IMR-90 (cell line): ENCODE measurements around the gene DCC. TPM values are rescaled to one million over a fixed set of nuclear protein-coding genes. Genes with fewer than 3 reads are reported as not detected.

Source experiments
- ATAC-seq: fragments of 200-7000 bp; cut with Tn5 transposase; 2 replicates; pipeline ENCODE4 v1.9.1; 2020; ENCODE audit warnings: low read depth, mild to moderate bottlenecking, moderate library complexity
- BruUV-seq: library from RNA; stranded (reverse); fragments of 400-500 nt; replicated peaks from 2 replicates; lab custom pipeline; 2021; lab: Mats Ljungman, UMichigan
- CTCF ChIA-PET: fragments of 300-600 bp; formaldehyde crosslinking; extraction: SDS; loops from one replicate; lab custom pipeline; 2021; ENCODE audit warnings: antibody characterized with exemption; lab: Yijun Ruan, JAX
- POLR2A ChIA-PET: fragments of 300-600 bp; sonication (Branson Sonifier 250); formaldehyde crosslinking; loops from one replicate; lab custom pipeline; 2022; ENCODE audit warnings: antibody characterized with exemption; ENCODE audit not compliant: unreplicated experiment; lab: Charles Lee
- DNase-seq: peaks from one replicate; pipeline ENCODE4 v3.0.0; 2013
- H2AFZ ChIP-seq: replicated peaks from 2 replicates; pipeline ENCODE3; 2013; ENCODE audit warnings: low read length, mild to moderate bottlenecking; ENCODE audit not compliant: poor library complexity
- H2AK5ac ChIP-seq: 2 replicates; pipeline ENCODE4 v1.6.1; 2013; ENCODE audit warnings: low read depth, low read length, inconsistent platforms
- H2AK9ac ChIP-seq: replicated peaks from 2 replicates; pipeline ENCODE3; 2013; ENCODE audit warnings: mild to moderate bottlenecking, low read depth, low read length, moderate library complexity; ENCODE audit not compliant: poor library complexity
- H2BK120ac ChIP-seq: 2 replicates; pipeline ENCODE4 v1.6.1; 2013; ENCODE audit warnings: low read depth, low read length, inconsistent platforms
- H2BK15ac ChIP-seq: 3 replicates; pipeline ENCODE4 v1.6.1; 2013; ENCODE audit warnings: low read depth, low read length, inconsistent platforms
- H2BK20ac ChIP-seq: 2 replicates; pipeline ENCODE4 v1.6.1; 2013; ENCODE audit warnings: low read depth, mild to moderate bottlenecking, inconsistent platforms, low read length, moderate library complexity
- H2BK5ac ChIP-seq: 2 replicates; pipeline ENCODE4 v1.6.1; 2013; ENCODE audit warnings: mild to moderate bottlenecking, low read depth, low read length, inconsistent platforms; ENCODE audit not compliant: poor library complexity, severe bottlenecking
- H3K14ac ChIP-seq: replicated peaks from 2 replicates; pipeline ENCODE4 v1.6.1; 2013; ENCODE audit warnings: low read depth, low read length, inconsistent platforms
- H3K18ac ChIP-seq: 2 replicates; pipeline ENCODE4 v1.6.1; 2013; ENCODE audit warnings: low read depth, low read length, control low read depth
- H3K23ac ChIP-seq: 2 replicates; pipeline ENCODE4 v1.6.1; 2013; ENCODE audit warnings: low read depth, low read length, inconsistent platforms
- H3K27ac ChIP-seq: 2 replicates; pipeline ENCODE4 v1.5.1; 2013; ENCODE audit warnings: mild to moderate bottlenecking, control low read depth, low read length; ENCODE audit not compliant: insufficient read depth
- H3K27me3 ChIP-seq: 2 replicates; pipeline ENCODE4 v1.6.1; 2013; ENCODE audit warnings: low read length; ENCODE audit not compliant: control insufficient read depth, insufficient read depth
- H3K36me3 ChIP-seq: 2 replicates; pipeline ENCODE4 v1.6.1; 2013; ENCODE audit warnings: low read length, mixed read lengths; ENCODE audit not compliant: control insufficient read depth, insufficient read depth
- H3K4ac ChIP-seq: 2 replicates; pipeline ENCODE4 v1.6.1; 2013; ENCODE audit warnings: low read depth, low read length, inconsistent platforms
- H3K4me1 ChIP-seq: 2 replicates; pipeline ENCODE4 v1.6.1; 2013; ENCODE audit warnings: low read length, mixed read lengths; ENCODE audit not compliant: control insufficient read depth, insufficient read depth
- H3K4me2 ChIP-seq: 2 replicates; pipeline ENCODE4 v1.6.1; 2013; ENCODE audit warnings: low read depth, mild to moderate bottlenecking, control low read depth, low read length, moderate library complexity
- H3K4me3 ChIP-seq: 2 replicates; pipeline ENCODE4 v1.5.1; 2013; ENCODE audit warnings: low read depth, mild to moderate bottlenecking, control low read depth, low read length, moderate library complexity; ENCODE audit not compliant: insufficient read depth
- H3K56ac ChIP-seq: 2 replicates; pipeline ENCODE4 v1.6.1; 2013; ENCODE audit warnings: low read length, inconsistent platforms; ENCODE audit not compliant: insufficient read depth; ENCODE audit errors: extremely low read depth
- H3K79me1 ChIP-seq, 2 experiments: 2 replicates each; pipeline ENCODE4 v1.6.1; 2013; ENCODE audit warnings: low read length in 2 of 2, inconsistent platforms in 1 of 2, low read depth in 1 of 2
- H3K9ac ChIP-seq: 2 replicates; pipeline ENCODE4 v1.6.1; 2013; ENCODE audit warnings: low read depth, low read length, control low read depth
- H3K9me1 ChIP-seq: 2 replicates; pipeline ENCODE4 v1.6.1; 2013; ENCODE audit warnings: low read length, inconsistent platforms; ENCODE audit not compliant: insufficient read depth
- H3K9me3 ChIP-seq: 2 replicates; pipeline ENCODE4 v1.6.1; 2013; ENCODE audit warnings: low read length; ENCODE audit not compliant: control insufficient read depth, insufficient read depth
- H4K20me1 ChIP-seq: 2 replicates; pipeline ENCODE4 v1.6.1; 2013; ENCODE audit warnings: low read length, inconsistent platforms; ENCODE audit not compliant: insufficient read depth
- H4K5ac ChIP-seq: 2 replicates; pipeline ENCODE4 v1.6.1; 2013; ENCODE audit warnings: mild to moderate bottlenecking, low read depth, low read length, control low read depth
- H4K8ac ChIP-seq, 2 experiments: 2 replicates each; pipeline ENCODE4 v1.6.1; 2013; ENCODE audit warnings: low read depth in 2 of 2, low read length in 2 of 2, control low read depth in 1 of 2, inconsistent platforms in 1 of 2
- H4K91ac ChIP-seq: 2 replicates; pipeline ENCODE4 v1.6.1; 2013; ENCODE audit warnings: low read depth, low read length, inconsistent platforms; ENCODE audit not compliant: insufficient read depth
- BHLHE40 ChIP-seq: fragments of 150-350 bp; IDR thresholded peaks from 2 replicates; pipeline ENCODE4 v1.6.1; 2016; ENCODE audit warnings: mild to moderate bottlenecking, low read depth, low read length
- CEBPB ChIP-seq: IDR thresholded peaks from 2 replicates; pipeline ENCODE4 v1.6.1; 2012; ENCODE audit warnings: low read depth, low read length, improper control_type of control experiment
- CHD1 ChIP-seq: IDR thresholded peaks from 2 replicates; pipeline ENCODE4 v1.6.1; 2012; ENCODE audit warnings: low read depth, low read length, improper control_type of control experiment
- FOS ChIP-seq: fragments of 150-350 bp; IDR thresholded peaks from 2 replicates; pipeline ENCODE4 v1.6.1; 2016; ENCODE audit warnings: low read depth, low read length
- MAFK ChIP-seq: IDR thresholded peaks from 2 replicates; pipeline ENCODE4 v1.6.1; 2012; ENCODE audit warnings: low read depth, low read length, improper control_type of control experiment
- MAZ ChIP-seq: IDR thresholded peaks from 2 replicates; pipeline ENCODE4 v1.6.1; 2012; ENCODE audit warnings: low read depth, mild to moderate bottlenecking, low read length, improper control_type of control experiment, moderate library complexity, borderline replicate concordance
- MXI1 ChIP-seq: IDR thresholded peaks from 2 replicates; pipeline ENCODE4 v1.6.1; 2012; ENCODE audit warnings: low read depth, mild to moderate bottlenecking, low read length, moderate library complexity, borderline replicate concordance
- NFE2L2 ChIP-seq: fragments of 150-350 bp; IDR thresholded peaks from 2 replicates; pipeline ENCODE4 v1.6.1; 2016; ENCODE audit warnings: low read depth, mild to moderate bottlenecking, low read length
- POLR2A ChIP-seq: IDR thresholded peaks from 2 replicates; pipeline ENCODE4 v1.6.1; 2012; ENCODE audit warnings: mild to moderate bottlenecking, low read depth, low read length
- RAD21 ChIP-seq: IDR thresholded peaks from 2 replicates; pipeline ENCODE4 v1.6.1; 2012; ENCODE audit warnings: low read length, improper control_type of control experiment
- RCOR1 ChIP-seq: IDR thresholded peaks from 2 replicates; pipeline ENCODE4 v1.6.1; 2012; ENCODE audit warnings: mild to moderate bottlenecking, low read length, improper control_type of control experiment; ENCODE audit not compliant: insufficient replicate concordance
- RFX5 ChIP-seq: IDR thresholded peaks from 2 replicates; pipeline ENCODE4 v1.8.0; 2012; ENCODE audit warnings: low read depth, mild to moderate bottlenecking, low read length, moderate library complexity
- SMC3 ChIP-seq: fragments of 150-350 bp; IDR thresholded peaks from 2 replicates; pipeline ENCODE4 v1.6.1; 2016; ENCODE audit warnings: low read depth, mild to moderate bottlenecking, antibody characterized with exemption, low read length, moderate library complexity
- WGBS, 2 experiments: methylation state at CpG; one replicate each; pipeline versions ENCODE4 v1.1.5 to v1.1.7; 2013; ENCODE audit warnings: missing lambda C conversion rate in 2 of 2; ENCODE audit not compliant: insufficient read length in 1 of 2; ENCODE audit errors: extremely low coverage in 2 of 2; 5-methylcytosine and 5-hydroxymethylcytosine counted together
- dilution Hi-C: fragments of 300-500 bp; cut with HindIII; formaldehyde crosslinking; loops from one replicate; pipeline ENCODE4 v1.14.3; 2018; ENCODE audit warnings: low sequenced_read_pairs; ENCODE audit not compliant: unreplicated experiment
- in situ Hi-C: fragments of 300-500 bp; cut with MboI; formaldehyde crosslinking; loops from 3 replicates; pipeline ENCODE4 v1.14.3; 2019; ENCODE audit warnings: low sequenced_read_pairs, inconsistent platforms, mixed read lengths
- intact Hi-C: fragments of 100-400 bp; cut with micrococcal nuclease; formaldehyde crosslinking; loops from 2 replicates; pipeline ENCODE4 v1.10.0; 2022
- polyA plus RNA-seq, 3 experiments: library from polyadenylated mRNA; depleted of rRNA; stranded (reverse); fragments of >200 nt; gene quantifications; 2 replicates each; pipeline ENCODE4 v1.2.3, GENCODE V29; 2012; ENCODE audit warnings: low replicate concordance in 1 of 3
- total RNA-seq: library from RNA; depleted of rRNA; stranded (reverse); fragments of >200 nt; gene quantifications from 2 replicates; pipeline ENCODE4 v1.2.3, GENCODE V29; 2012
- TF ChIP-seq, protein P1 (sequence below): fragments of 150-350 bp; IDR thresholded peaks from 2 replicates; pipeline ENCODE4 v1.6.1; 2017; ENCODE audit warnings: mild to moderate bottlenecking, antibody characterized with exemption, low read length, low read depth
- TF ChIP-seq, protein P2 (sequence below): fragments of 150-350 bp; IDR thresholded peaks from 2 replicates; pipeline ENCODE4 v1.6.1; 2016; ENCODE audit warnings: low read depth, mild to moderate bottlenecking, low read length, moderate library complexity, borderline replicate concordance
- TF ChIP-seq, protein P3 (sequence below): conservative IDR thresholded peaks from 2 replicates; pipeline ENCODE4 v1.5.1; 2012; ENCODE audit warnings: mild to moderate bottlenecking, low read depth, low read length, improper control_type of control experiment

DCC gene
- total and polyA plus RNA-seq, 2 of the 4 experiments (the other 2 are of a cell fraction), result 0.31 to 0.54 TPM

DNA sequence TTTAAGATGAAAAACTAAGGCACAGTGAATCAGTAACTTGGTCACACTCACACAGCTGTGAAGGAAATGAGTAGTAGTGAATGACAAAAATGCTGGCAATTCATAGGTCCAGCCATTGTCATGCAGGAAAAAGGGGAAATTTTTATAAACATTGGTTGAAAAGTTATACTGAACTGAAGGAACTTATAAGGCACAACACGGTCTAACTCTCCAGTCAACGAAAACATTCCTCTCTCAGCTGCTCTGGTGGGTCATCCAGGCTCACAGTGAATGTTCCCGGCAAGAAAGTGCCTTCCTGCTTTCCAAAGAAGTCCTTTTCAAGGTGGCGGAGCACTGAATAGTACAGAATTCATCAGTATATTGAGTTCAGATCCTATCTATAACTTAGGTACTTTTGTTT lies 476.1 kb downstream of the DCC start:
- no peak overlapping the region for H2BK15ac ChIP-seq
- no peak overlapping the region for H3K23ac ChIP-seq
- H4K5ac ChIP-seq, result no peak overlapping the region
- no peak overlapping the region for H2BK120ac ChIP-seq
- no peak overlapping the region for H3K4me3 ChIP-seq
- dilution Hi-C loops, result no loop called here
- H3K4ac ChIP-seq, result no peak overlapping the region
- H3K18ac ChIP-seq, result no peak overlapping the region
- H4K8ac ChIP-seq, result no peak overlapping the region
- no peaks in the 10 kb centered on the region for H3K9me1 ChIP-seq
- H3K4me1 ChIP-seq, result no peaks in the 10 kb centered on the region
- H2BK20ac ChIP-seq, result no peak overlapping the region
- H2AFZ ChIP-seq, result no peak overlapping the region
- no peak for DNase-seq
- no peak overlapping the region for H2BK5ac ChIP-seq
- ChIA-PET CTCF (no interaction called here), POLR2A (no interaction called here)
- H3K79me1 ChIP-seq, result no peaks in the 10 kb centered on the region
- in situ Hi-C loops, result no loop called here
- H3K36me3 ChIP-seq, result no peaks in the 10 kb centered on the region
- H4K91ac ChIP-seq, result no peak overlapping the region
- H2AK9ac ChIP-seq, result no peak overlapping the region
- no peak overlapping the region for H3K14ac ChIP-seq
- BruUV-seq, result no TSS peak
- ATAC-seq, result no peak
- intact Hi-C loops, result no loop called here
- TF ChIP-seq SMC3, result no peak
- TF ChIP-seq BHLHE40, result no peak
- no peak for TF ChIP-seq CHD1
- no peak for TF ChIP-seq CEBPB
- TF ChIP-seq RAD21, result no peak
- TF ChIP-seq MAFK, result no peak
- no peak for TF ChIP-seq RFX5
- TF ChIP-seq, protein P1, sequence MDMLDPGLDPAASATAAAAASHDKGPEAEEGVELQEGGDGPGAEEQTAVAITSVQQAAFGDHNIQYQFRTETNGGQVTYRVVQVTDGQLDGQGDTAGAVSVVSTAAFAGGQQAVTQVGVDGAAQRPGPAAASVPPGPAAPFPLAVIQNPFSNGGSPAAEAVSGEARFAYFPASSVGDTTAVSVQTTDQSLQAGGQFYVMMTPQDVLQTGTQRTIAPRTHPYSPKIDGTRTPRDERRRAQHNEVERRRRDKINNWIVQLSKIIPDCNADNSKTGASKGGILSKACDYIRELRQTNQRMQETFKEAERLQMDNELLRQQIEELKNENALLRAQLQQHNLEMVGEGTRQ, result no peak
- TF ChIP-seq RCOR1, result no peak
- no peak for TF ChIP-seq MXI1
- TF ChIP-seq FOS, result no peak
- no peak for TF ChIP-seq NFE2L2
- no peak for TF ChIP-seq POLR2A
- TF ChIP-seq, protein P2, sequence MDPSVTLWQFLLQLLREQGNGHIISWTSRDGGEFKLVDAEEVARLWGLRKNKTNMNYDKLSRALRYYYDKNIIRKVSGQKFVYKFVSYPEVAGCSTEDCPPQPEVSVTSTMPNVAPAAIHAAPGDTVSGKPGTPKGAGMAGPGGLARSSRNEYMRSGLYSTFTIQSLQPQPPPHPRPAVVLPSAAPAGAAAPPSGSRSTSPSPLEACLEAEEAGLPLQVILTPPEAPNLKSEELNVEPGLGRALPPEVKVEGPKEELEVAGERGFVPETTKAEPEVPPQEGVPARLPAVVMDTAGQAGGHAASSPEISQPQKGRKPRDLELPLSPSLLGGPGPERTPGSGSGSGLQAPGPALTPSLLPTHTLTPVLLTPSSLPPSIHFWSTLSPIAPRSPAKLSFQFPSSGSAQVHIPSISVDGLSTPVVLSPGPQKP, result no peak
- TF ChIP-seq, protein P3, sequence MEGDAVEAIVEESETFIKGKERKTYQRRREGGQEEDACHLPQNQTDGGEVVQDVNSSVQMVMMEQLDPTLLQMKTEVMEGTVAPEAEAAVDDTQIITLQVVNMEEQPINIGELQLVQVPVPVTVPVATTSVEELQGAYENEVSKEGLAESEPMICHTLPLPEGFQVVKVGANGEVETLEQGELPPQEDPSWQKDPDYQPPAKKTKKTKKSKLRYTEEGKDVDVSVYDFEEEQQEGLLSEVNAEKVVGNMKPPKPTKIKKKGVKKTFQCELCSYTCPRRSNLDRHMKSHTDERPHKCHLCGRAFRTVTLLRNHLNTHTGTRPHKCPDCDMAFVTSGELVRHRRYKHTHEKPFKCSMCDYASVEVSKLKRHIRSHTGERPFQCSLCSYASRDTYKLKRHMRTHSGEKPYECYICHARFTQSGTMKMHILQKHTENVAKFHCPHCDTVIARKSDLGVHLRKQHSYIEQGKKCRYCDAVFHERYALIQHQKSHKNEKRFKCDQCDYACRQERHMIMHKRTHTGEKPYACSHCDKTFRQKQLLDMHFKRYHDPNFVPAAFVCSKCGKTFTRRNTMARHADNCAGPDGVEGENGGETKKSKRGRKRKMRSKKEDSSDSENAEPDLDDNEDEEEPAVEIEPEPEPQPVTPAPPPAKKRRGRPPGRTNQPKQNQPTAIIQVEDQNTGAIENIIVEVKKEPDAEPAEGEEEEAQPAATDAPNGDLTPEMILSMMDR, result no peak
- no peak for TF ChIP-seq MAZ
- peaks cover 9% of the 10 kb centered on the region; the same call in 1 of the 2 replicates for H3K9me3 ChIP-seq
- H2AK5ac ChIP-seq, result no peak overlapping the region
- no peak overlapping the region for H3K56ac ChIP-seq
- no peak overlapping the region for H3K9ac ChIP-seq
- no peak overlapping the region for H3K27ac ChIP-seq
- no peaks in the 10 kb centered on the region for H3K27me3 ChIP-seq
- WGBS, 2 experiments, result no CpG with 5 or more reads among the region's 4 CpGs
- H3K4me2 ChIP-seq, result no peak overlapping the region
- H4K20me1 ChIP-seq, result no peaks in the 10 kb centered on the region
